Activated CD4-positive, alpha-beta memory T cell treated with anti-CD3 and anti-CD28 coated beads for 36 hours (primary cell): ENCODE results near the gene COL28A1. TPM values are rescaled to one million over a fixed set of nuclear protein-coding genes. Genes with fewer than 3 reads are reported as not detected.
"Not testable (repeated sequence)": the region's sequence is repeated elsewhere in the genome, so short reads cannot be mapped to it uniquely, and the experiment has no call there.

Source experiments
- CTCF ChIA-PET: fragments of 350-600 bp; sonication (Branson Sonifier 250); formaldehyde crosslinking; loops from one replicate; lab custom pipeline; 2021; ENCODE audit warnings: antibody characterized with exemption, inconsistent platforms; lab: Charles Lee
- POLR2A ChIA-PET: fragments of 350-600 bp; sonication (Branson Sonifier 250); formaldehyde crosslinking; loops from one replicate; lab custom pipeline; 2021; ENCODE audit warnings: antibody characterized with exemption; lab: Charles Lee
- DNase-seq: peaks from one replicate; pipeline ENCODE4 v3.0.0-alpha.2; 2020
- H3K27ac Mint-ChIP-seq: one replicate; pipeline ENCODE4 v1.8.0; 2021; ENCODE audit warnings: mixed read lengths
- H3K27me3 Mint-ChIP-seq: one replicate; pipeline ENCODE4 v1.8.0; 2021; ENCODE audit warnings: mixed read lengths
- H3K36me3 Mint-ChIP-seq: one replicate; pipeline ENCODE4 v1.8.0; 2021; ENCODE audit warnings: mixed read lengths
- H3K4me1 Mint-ChIP-seq: one replicate; pipeline ENCODE4 v1.8.0; 2021; ENCODE audit warnings: low read depth, mixed read lengths
- H3K4me3 Mint-ChIP-seq: one replicate; pipeline ENCODE4 v1.8.0; 2021; ENCODE audit warnings: mild to moderate bottlenecking, mixed read lengths
- H3K9me3 Mint-ChIP-seq: one replicate; pipeline ENCODE4 v1.8.0; 2021; ENCODE audit warnings: mixed read lengths
- intact Hi-C: fragments of 100-400 bp; cut with micrococcal nuclease; formaldehyde crosslinking; loops from one replicate; pipeline ENCODE4 v1.15.1; 2023
- total RNA-seq, 2 experiments: library from RNA; stranded (reverse); gene quantifications; one replicate each; pipeline ENCODE4 v1.2.3, GENCODE V29; 2021

Gene COL28A1
- total RNA-seq, 2 experiments from 2014 or later: 0.19 TPM; not detected in 1

DNA sequence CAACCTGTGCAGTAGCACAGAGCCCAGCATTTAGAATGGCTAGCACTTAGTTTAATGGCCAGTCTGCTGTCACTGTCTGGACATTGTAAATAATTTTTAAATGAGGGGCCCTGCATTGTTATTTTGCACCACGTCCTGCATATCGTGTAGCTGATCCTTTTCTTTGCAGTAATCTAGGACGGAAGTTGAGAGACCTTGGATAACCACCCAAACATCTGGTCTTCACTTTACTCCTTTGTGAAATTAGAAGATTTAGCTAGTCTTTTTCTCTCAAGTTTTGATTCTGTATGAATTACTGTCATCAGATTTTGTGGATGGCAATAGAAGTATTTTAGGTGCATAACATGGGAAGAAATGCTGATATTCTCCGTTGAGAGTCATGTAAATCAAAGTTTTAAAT is 32.9 kb upstream of the COL28A1 start:
- intact Hi-C loops: loop anchor here (1.0 kb wide), 1 partner anchor 566 kb away; no protein-coding TSS in a partner anchor
- H3K4me1 Mint-ChIP-seq: peaks cover 41% of the 10 kb centered on the region
- POLR2A ChIA-PET: interaction anchor here (1.4 kb wide), 1 partner anchor 150 kb away, joined by 3 read pairs; the partner anchor contains the start of gene RPA3
- peak overlapping the region; percentile 81 for H3K4me3 Mint-ChIP-seq
- no peak for DNase-seq
- H3K27me3 Mint-ChIP-seq: no peaks in the 10 kb centered on the region
- peak overlapping the region; percentile 71 for H3K27ac Mint-ChIP-seq
- CTCF ChIA-PET: interaction anchor here (1.0 kb wide), 1 partner anchor 9 kb away, joined by 4 read pairs; no protein-coding TSS in a partner anchor
- no peaks in the 10 kb centered on the region for H3K9me3 Mint-ChIP-seq
- peaks cover 25% of the 10 kb centered on the region for H3K36me3 Mint-ChIP-seq

GRCh38 chr7:7567898-7568531 is 32.3 kb upstream of the COL28A1 start:
- no peaks in the 10 kb centered on the region for H3K27me3 Mint-ChIP-seq
- CTCF ChIA-PET: interaction anchor here (1.0 kb wide), 1 partner anchor 10 kb away, joined by 4 read pairs; no protein-coding TSS in a partner anchor
- DNase-seq: no peak
- peak overlapping the region; percentile 81 for H3K4me3 Mint-ChIP-seq
- POLR2A ChIA-PET: interaction anchor here (1.0 to 1.4 kb wide), 2 partner anchors 71 to 151 kb away, joined by 3 to 6 read pairs; partner anchors contain the start of gene RPA3
- peak overlapping the region; percentile 36 for H3K27ac Mint-ChIP-seq
- H3K36me3 Mint-ChIP-seq: peaks cover 20% of the 10 kb centered on the region
- peaks cover 36% of the 10 kb centered on the region for H3K4me1 Mint-ChIP-seq
- intact Hi-C loops: loop anchor here (1.0 to 2.0 kb wide), 3 partner anchors 25 to 566 kb away; no protein-coding TSS in a partner anchor
- H3K9me3 Mint-ChIP-seq: no peaks in the 10 kb centered on the region

GRCh38 chr7:7566651-7567611 is 31.3 kb upstream of the COL28A1 start, which contains the start of gene MIOS:
Gene MIOS (plus strand): TSS chr7:7566884. CDS start chr7:7572476, 5,592 bp downstream.
- CTCF ChIA-PET: interaction anchor here (0.6 kb wide), 1 partner anchor 88 kb away, joined by 4 read pairs; no protein-coding TSS in a partner anchor

DNA sequence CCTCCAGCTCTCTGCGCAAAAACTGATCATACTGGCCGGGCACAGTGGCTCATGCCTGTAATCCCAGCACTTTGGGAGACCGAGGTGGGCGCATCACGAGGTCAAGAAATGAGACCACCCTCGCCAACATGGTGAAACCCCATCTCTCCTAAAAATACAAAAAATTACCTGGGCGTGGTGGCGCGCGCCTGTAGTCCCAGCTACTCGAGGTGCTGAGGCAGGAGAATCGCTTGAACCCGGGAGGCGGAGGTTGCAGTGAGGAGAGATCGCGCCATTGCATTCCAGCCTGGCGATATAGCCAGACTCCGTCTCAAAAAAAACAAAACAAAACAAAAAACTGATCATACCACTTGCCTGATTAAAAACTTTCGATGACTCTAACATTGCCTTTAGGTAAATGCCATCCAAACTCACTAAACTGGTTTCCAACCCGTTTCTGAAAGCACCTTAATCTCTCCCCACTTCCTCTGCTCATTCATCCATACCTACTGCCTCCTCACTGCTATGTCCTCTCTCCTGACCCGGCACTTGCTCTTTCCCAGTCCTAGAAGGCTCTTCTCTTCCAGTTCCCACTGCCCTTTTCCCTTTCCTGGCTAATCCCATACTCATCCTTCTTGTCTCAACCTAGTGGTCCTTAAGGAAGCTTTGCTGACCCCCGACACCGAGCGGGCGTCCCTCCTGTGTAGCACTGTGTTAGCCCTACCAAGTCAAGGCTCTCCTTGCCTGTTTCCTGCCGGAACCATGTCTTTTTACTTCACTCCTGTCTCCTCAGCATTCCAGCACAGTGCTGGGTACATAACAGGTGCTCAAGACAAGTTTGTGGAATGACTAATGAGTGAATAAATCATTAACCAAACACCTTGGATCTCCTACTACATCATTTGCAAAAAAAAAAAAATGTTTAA is 30.3 kb upstream of the COL28A1 start:
- DNase-seq: no peak
- Mint-ChIP-seq H3K9me3 (no peaks in the 10 kb centered on the region), H3K36me3 (peaks cover 13% of the 10 kb centered on the region), H3K27me3 (no peaks in the 10 kb centered on the region), H3K4me1 (peaks cover 29% of the 10 kb centered on the region), H3K27ac (no peak overlapping the region), H3K4me3 (no peak overlapping the region)
- CTCF ChIA-PET: interaction anchor here (0.6 kb wide), 1 partner anchor 89 kb away, joined by 4 read pairs; no protein-coding TSS in a partner anchor
- intact Hi-C loops: loop anchor here (1.0 to 2.0 kb wide), 2 partner anchors 384 to 405 kb away; partner anchors contain the start of gene C1GALT1
- POLR2A ChIA-PET: interaction anchor here (0.6 to 1.6 kb wide), 2 partner anchors 73 to 110 kb away, joined by 3 read pairs; no protein-coding TSS in a partner anchor

More at GRCh38 chr7:7566651-7567611, 31.3 kb upstream of the COL28A1 start, which contains the start of gene MIOS:
- intact Hi-C loops: loop anchor here (1.0 to 2.0 kb wide), 3 partner anchors 26 to 404 kb away; partner anchors contain the start of gene C1GALT1
- peak; percentile 85 for DNase-seq
- Mint-ChIP-seq H3K4me1 (peaks cover 29% of the 10 kb centered on the region), H3K4me3 (peak within 1 kb of the TSS; percentile 81), H3K27me3 (no peaks in the 10 kb centered on the region), H3K9me3 (no peaks in the 10 kb centered on the region), H3K36me3 (peaks cover 13% of the 10 kb centered on the region), H3K27ac (peak within 1 kb of the TSS; percentile 75)
- POLR2A ChIA-PET: interaction anchor here (0.6 to 1.0 kb wide), 4 partner anchors 72 to 174 kb away, joined by 3 to 6 read pairs (median 3); partner anchors contain the start of gene UMAD1

- DNase-seq: peak; percentile 65
- peaks cover 25% of the 10 kb centered on the region for H3K4me1 Mint-ChIP-seq
- no peaks in the 10 kb centered on the region for H3K27me3 Mint-ChIP-seq
- intact Hi-C loops: no loop called here
- H3K36me3 Mint-ChIP-seq: peaks cover 11% of the 10 kb centered on the region
- ChIA-PET CTCF (interaction anchor here (1.5 kb wide), 2 partner anchors 116 to 460 kb away, joined by 3 to 4 read pairs; no protein-coding TSS in a partner anchor), POLR2A (interaction anchor here (1.1 to 1.6 kb wide), 2 partner anchors 74 to 75 kb away, joined by 3 to 4 read pairs; partner anchors contain the start of gene UMAD1)
- no peak overlapping the region for H3K27ac Mint-ChIP-seq
- H3K9me3 Mint-ChIP-seq: no peaks in the 10 kb centered on the region
- H3K4me3 Mint-ChIP-seq: no peak overlapping the region
These were observed 29.5 kb upstream of the COL28A1 start for GRCh38 chr7:7565018-7565680.

DNA sequence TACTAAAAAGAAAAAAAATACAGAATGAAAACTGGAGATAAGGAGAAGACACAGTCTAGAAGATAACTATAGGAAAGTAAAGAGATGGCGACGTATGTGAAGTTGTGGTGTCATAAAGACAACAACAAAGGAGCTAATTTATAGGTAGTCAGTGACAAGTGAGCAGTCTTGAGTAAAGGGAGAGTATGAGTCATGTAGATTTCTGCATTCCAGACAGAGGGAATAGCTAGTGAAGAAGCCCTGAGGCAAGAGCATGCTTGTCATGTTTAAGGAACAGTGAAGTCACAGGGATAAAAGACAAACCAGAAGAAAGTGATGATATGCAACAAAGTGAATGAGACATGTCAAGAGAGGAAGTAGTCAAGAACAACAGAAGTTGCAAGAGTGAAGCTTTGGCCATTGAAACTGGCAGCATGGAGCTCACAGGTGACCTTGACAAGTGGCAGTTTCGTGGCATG is 28.7 kb upstream of the COL28A1 start:
- intact Hi-C loops: no loop called here
- H3K4me1 Mint-ChIP-seq: peaks cover 17% of the 10 kb centered on the region
- no peak overlapping the region for H3K27ac Mint-ChIP-seq
- H3K9me3 Mint-ChIP-seq: peaks cover 6% of the 10 kb centered on the region
- POLR2A ChIA-PET: interaction anchor here (1.1 kb wide), 1 partner anchor 76 kb away, joined by 4 read pairs; the partner anchor contains the start of gene UMAD1
- H3K36me3 Mint-ChIP-seq: peaks cover 8% of the 10 kb centered on the region
- H3K4me3 Mint-ChIP-seq: no peak overlapping the region
- no peaks in the 10 kb centered on the region for H3K27me3 Mint-ChIP-seq
- CTCF ChIA-PET: interaction anchor here (1.1 to 1.5 kb wide), 3 partner anchors 117 to 459 kb away, joined by 3 to 4 read pairs (median 3); no protein-coding TSS in a partner anchor
- DNase-seq: no peak

- Mint-ChIP-seq H3K9me3 (peaks cover 12% of the 10 kb centered on the region), H3K27ac (no peak overlapping the region), H3K36me3 (peaks cover 9% of the 10 kb centered on the region), H3K4me3 (no peak overlapping the region), H3K27me3 (no peaks in the 10 kb centered on the region), H3K4me1 (peaks cover 12% of the 10 kb centered on the region)
- intact Hi-C loops: no loop called here
- POLR2A ChIA-PET: no interaction called here
- CTCF ChIA-PET: interaction anchor here (1.1 to 1.5 kb wide), 3 partner anchors 117 to 458 kb away, joined by 3 to 4 read pairs (median 3); no protein-coding TSS in a partner anchor
- DNase-seq: no peak
These were observed 28.1 kb upstream of the COL28A1 start for GRCh38 chr7:7563813-7564212.

GRCh38 chr7:7563269-7563668 is 27.6 kb upstream of the COL28A1 start:
- ChIA-PET POLR2A (no interaction called here), CTCF (interaction anchor here (1.1 kb wide), 1 partner anchor 198 kb away, joined by 3 read pairs; no protein-coding TSS in a partner anchor)
- intact Hi-C loops: no loop called here
- Mint-ChIP-seq H3K27ac (no peak overlapping the region), H3K36me3 (peaks cover 13% of the 10 kb centered on the region), H3K4me1 (peaks cover 7% of the 10 kb centered on the region), H3K27me3 (no peaks in the 10 kb centered on the region), H3K4me3 (no peak overlapping the region), H3K9me3 (peaks cover 17% of the 10 kb centered on the region)
- DNase-seq: no peak

DNA sequence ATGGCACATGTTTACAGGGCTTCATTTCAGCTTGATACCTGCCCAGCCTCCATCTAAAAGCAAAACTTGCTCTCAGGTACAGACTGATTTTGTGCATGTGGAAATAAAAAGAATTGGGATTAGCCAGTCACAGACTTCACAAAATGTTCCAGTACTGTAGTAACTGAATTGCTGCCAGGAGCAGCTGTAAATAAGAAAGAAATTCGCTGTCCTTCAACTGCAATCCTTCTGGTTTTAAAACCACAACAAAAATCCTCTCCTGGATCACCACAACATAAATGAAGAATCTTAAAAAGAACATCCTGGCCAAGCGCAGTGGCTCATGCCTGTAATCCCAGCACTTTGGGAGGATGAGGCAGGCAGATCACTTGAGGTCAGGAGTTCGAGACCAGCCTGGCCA is 27.1 kb upstream of the COL28A1 start:
- ChIA-PET CTCF (no interaction called here), POLR2A (no interaction called here)
- Mint-ChIP-seq H3K27ac (no peak overlapping the region), H3K4me3 (no peak overlapping the region), H3K27me3 (no peaks in the 10 kb centered on the region), H3K36me3 (peaks cover 11% of the 10 kb centered on the region), H3K9me3 (peaks cover 17% of the 10 kb centered on the region), H3K4me1 (peaks cover 2% of the 10 kb centered on the region)
- DNase-seq: no peak
- intact Hi-C loops: no loop called here

DNA sequence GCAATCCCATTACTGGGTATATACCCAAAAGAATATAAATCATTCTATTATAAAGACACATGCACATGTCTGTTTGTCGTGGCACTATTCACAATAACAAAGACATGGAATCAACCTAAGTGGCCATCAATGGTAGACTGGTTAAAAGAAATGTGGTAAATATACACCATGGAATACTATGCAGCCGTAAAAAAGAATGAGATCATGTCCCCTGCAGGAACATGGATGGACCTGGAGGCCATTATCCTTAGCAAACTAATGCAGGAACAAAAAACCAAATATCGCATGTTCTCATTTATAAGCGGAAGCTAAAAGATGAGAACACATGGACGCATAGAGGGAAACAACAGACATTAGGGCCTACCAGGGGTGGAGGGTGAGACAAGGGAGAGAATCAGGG is 25.9 kb upstream of the COL28A1 start:
- DNase-seq, H3K36me3 Mint-ChIP-seq, intact Hi-C loops, CTCF ChIA-PET, H3K27ac Mint-ChIP-seq, H3K4me1 Mint-ChIP-seq, POLR2A ChIA-PET, H3K4me3 Mint-ChIP-seq, H3K27me3 Mint-ChIP-seq: not testable (repeated sequence)
- H3K9me3 Mint-ChIP-seq: peaks cover 17% of the 10 kb centered on the region
